Measurements from ENCODE around the gene DPYSL3.

DPYSL3 gene

GRCh38 chr5:147403651-147404640, 105.9 kb downstream of the DPYSL3 start:
- DNase-seq (ENCODE audit: low spot score) = no peak

GRCh38 chr5:147400881-147401280, 109.0 kb downstream of the DPYSL3 start:
- no peak for DNase-seq (ENCODE audit: low spot score)

DNA sequence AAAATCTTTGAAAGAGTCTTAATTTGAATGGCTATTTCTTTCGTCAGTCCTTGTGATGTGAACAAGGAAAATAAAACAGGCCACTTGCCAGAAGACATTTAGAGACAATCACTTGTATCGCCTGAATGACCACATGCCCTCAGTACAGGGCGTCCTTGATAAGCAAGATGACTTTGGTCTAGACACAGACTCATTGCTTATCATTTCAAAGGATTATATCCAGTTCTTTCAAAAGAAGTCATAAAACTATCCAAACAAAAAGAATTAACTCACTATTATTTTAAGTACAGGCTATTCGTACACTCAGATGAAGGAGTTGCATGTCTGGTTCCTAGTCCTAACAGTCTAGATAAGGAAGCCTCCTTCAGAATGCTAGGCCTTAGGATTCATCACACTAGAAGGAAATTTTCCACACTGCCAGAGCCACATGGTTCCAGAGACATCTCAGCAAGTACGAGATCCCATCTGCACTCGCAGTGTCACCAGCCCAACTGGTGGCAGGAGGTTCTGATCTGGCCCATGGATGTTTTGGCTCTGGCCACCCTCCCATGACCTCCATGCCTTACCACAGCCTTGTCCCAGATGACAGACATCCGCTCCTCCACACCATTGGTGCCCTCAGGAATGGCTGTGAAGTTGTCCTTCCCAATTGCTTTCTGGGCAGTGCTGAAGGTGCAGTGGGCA, 109.6 kb downstream of the DPYSL3 start:
- DNase-seq (ENCODE audit: low spot score) = no peak

- no peak for DNase-seq (ENCODE audit: low spot score)
Measured at GRCh38 chr5:147398860-147399259, 111.0 kb downstream of the DPYSL3 start.

DNA sequence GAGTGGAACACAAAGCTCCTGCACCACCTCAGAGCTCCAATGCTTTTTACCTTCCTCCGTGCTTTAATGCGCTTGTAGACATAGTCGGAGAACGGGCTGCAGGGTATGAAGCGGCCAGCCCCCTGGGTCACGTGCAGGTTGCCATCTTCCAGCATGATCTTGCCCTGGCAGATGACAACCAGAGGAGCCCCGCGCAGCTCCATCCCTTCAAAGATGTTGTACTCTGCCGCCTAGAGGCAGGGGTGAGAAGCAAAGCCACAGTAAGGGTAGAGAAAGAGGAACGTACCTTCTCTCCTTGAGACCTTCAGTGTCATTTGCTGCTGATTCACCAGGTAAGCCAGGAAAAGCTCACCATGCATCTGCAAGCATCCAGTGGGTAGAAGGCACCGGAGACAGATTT, 112.3 kb downstream of the DPYSL3 start:
- DNase-seq (ENCODE audit: low spot score) = no peak

DNA sequence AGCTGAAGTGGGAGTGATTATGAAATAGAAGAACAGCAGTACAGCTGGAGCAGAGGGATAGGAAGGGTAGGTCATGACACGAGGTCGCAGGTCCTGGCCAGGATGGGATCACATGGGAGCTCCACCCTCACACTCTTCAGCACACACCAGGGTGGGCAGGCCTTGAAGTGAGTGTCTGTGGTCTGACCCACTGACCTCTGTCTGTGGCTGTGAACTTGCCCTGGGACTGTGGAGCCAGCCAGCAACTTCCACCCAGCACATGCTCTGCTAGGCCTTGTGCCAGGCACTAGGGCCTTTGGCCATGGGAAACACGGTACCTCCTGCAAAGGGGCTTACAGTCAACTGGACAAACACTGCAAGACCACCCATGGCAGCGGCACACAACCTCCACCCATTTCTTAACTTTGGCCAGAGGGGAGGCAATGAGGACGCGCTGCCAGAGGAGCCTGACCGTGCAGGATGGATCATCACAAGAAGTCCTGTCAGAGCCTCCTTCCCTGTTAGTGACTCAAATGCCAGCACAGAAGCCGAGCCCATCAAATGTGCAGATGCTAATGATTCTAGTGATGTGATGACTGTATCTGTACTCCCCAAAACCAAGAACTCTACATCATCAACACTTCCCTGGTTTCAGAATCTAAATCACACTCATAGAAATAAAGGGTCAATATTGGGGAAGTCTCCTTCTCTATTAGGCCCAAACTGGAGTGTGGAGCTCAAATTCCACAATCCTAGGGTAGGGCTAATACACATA, 113.6 kb downstream of the DPYSL3 start:
- DNase-seq (ENCODE audit: low spot score) = no peak

DNA sequence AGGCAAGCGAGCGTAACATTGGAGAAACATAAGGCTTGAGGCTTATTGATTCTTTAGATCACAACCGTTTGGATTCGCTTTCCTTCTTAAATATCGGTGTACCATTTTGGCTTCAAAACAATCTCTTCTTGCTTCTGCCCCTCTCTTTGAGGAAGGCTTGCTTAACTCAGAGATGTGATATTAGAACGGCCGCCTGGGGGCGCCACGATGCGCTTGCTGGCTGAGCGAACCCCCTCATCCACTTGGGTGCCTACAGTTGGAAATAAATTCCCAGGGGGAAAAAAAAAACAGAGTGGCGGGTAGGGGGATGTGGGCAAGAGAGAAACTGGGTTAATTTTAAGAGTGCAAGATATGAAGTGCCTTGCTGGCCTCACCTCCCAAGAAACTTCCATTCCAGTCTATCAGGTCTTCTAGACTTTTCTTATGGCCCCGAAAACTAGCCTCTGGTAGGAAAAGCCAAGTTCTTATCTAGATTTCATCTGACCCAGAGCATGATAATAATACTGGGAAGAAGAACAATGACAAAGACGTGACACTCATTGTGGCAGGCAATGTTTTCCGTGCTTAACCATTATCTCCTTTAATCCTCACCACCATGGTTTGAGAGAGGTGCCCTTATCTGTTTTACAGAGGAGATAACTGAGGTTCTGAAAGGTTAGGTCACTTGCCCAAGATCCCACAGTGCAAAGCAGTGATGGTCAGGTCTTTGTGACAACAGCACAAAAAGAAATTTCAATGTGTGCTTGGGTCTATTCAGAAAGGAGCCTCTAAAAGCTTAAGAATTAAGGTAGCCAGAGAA, 115.8 kb downstream of the DPYSL3 start:
- no peak for DNase-seq (ENCODE audit: low spot score)

- DNase-seq (ENCODE audit: low spot score) = no peak
Measured at GRCh38 chr5:147391781-147392180, 118.1 kb downstream of the DPYSL3 start.

DNA sequence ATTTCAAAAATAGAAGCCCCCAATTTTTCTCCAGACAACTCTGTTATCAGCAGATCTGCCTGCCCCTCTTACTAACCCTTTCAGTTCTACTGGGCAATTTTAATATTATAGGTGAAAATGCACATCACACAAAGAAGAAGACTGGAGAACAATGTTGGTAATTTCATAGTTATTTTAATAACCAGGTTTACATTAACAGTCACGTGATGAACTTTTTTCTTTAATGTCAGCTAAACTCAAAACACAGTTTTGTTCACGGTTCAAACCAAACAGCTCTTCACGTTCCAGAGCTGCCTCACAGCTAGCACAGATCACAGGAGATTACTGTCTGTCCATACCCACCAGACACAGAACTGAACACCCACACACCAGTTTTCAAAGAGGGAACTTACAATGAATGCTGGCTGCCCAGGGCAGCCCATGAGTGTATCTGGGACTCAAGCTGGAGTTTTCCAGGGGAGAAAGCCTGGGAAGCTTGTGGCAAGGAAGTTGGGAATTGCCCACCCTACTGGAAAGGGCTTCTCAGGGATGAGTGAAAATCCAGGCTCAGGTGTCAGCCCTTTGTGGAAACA, 119.1 kb downstream of the DPYSL3 start:
- no peak for DNase-seq (ENCODE audit: low spot score)

- DNase-seq (ENCODE audit: low spot score) = no peak
Measured at GRCh38 chr5:147388184-147389108, 121.4 kb downstream of the DPYSL3 start.

DNA sequence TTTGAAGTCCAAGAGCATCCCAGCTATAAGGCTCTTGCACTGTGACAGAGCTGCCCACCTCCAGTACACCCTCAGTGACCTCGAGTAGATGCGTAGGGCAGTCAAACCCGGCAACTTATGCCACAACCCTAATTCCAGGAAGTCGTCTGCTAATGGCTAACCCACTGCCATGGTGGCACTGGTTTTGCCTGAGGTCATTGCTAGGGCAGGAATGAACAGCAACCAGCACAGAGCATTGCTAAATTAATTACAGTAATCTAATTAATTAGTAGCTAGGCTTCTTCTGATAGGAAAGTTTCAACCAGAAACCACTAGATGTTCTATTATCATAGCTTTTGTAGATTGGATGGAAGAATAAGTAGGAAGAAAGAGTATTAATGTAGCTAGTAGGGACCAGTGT, 122.8 kb downstream of the DPYSL3 start:
- DNase-seq (ENCODE audit: low spot score) = no peak

DNA sequence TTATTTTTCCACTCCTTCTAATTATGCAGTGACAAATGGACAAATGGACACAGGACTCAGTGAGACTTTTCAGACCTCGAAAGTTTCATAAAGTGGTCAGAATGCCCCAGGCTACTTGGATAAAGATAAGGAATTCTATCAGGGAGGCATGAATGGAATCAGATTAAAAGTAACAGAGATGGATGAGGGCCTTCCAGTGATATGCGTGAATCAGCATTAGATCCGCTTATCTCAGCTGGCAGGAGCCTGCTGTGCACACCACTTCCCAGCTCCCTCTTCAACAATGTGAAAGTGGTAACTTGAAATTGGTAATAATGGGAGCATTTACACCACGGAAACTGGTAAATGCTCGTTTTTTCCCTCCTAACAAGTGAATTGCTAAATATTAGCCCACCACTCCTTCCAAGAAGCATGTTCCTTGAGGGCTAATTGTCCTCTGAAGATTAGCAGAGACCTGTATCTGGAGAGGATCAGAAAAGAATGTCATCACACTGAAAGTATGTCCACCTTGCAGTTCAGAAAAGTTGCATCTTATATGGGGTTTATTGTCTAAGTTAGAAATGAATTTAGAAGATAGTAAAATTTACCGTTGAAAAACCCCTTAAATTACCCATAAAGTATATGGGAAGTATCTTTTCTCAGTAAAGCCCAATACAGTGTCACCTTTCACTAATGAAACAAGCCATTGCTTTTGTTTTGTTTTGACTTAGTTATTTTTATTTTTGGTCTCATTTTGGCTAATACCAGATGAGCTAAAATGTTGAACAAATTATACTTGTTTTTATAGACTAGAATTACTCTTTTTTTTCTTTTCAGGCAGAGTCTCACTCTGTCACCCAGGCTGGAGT, 125.3 kb downstream of the DPYSL3 start:
- DNase-seq (ENCODE audit: low spot score) = no peak

- DNase-seq (ENCODE audit: low spot score) = no peak
Measured at GRCh38 chr5:147382776-147383175, 127.1 kb downstream of the DPYSL3 start.

GRCh38 chr5:147381555-147381954, 128.3 kb downstream of the DPYSL3 start:
- DNase-seq (ENCODE audit: low spot score) = no peak

DNA sequence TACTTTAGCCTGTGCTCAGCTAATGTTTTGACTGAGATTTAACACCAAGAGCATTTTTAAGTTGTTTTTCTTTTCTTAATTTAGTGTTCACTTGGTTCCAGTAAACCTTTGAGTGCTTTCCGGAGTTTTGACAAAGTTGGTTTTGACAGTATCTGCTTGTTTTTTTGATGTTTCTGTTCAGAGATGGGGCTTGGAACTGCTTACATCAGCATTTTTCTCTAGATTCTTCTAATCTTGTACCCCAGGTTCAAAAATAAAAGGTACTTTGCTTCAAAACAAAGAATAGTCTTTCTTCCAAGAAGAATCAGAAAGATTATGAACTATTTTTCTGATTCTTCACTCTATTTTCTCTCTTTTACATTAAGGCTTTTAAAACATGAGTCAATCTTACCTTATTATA, 132.2 kb downstream of the DPYSL3 start:
- DNase-seq (ENCODE audit: low spot score) = no peak

DNA sequence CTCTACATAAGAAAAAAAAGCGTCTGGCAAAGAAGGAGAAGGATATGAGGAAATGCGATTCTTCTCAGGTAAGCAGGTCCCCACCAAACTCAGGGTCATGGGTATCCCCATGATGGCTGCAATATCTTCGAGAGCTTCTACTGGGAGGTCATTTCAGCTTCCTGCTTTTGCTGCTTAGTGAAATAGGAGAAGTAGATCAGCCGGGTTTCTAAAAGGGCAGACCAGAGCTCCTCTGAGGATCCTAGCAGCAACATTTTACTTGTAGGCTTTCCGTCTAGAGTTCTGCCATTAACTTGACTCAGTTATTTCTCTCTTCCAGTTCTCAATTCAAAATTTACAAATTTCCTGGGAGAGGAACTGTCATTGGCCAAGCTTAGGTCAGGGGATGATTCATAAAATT, 134.7 kb downstream of the DPYSL3 start:
- DNase-seq (ENCODE audit: low spot score) = no peak

DNA sequence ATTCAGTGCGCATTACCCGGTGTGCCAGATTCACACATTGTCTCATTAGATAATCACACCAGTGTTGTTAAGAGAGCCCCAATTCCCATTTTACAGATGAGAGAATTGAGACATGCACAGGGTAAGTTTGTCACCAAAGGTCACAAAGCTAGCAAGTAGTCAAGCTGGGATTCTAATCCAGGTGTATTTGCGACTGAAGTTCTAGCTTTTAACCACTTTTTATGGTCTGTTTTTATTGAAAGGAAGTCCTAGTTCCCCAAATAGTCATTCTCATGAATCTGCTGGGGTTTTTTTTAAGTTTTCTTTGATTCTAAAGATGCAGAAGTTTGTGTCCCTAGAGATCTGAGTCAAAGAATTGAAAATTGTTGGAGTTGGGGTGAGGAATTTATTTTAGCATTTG, 136.5 kb downstream of the DPYSL3 start:
- DNase-seq (ENCODE audit: low spot score) = no peak

DNA sequence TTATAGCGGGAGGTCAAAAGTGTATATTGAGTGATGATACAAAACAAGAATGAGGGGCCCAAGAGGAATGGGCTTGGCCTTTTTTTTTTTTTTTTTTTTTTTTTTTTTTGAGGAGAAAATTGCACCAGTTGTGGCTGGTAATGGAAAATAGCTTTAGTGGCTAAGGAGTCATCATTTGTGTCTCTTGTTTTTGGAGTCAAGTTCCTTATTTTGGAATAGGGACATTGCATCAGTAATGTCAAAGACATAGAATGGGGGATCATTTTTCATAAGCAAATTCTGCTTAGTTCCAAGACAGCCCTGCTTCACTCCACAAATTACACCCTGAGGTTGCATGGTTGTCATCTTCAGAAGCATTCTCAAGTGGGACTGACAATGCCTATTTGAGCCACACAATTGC, 137.7 kb downstream of the DPYSL3 start:
- no peak for DNase-seq (ENCODE audit: low spot score)

DNA sequence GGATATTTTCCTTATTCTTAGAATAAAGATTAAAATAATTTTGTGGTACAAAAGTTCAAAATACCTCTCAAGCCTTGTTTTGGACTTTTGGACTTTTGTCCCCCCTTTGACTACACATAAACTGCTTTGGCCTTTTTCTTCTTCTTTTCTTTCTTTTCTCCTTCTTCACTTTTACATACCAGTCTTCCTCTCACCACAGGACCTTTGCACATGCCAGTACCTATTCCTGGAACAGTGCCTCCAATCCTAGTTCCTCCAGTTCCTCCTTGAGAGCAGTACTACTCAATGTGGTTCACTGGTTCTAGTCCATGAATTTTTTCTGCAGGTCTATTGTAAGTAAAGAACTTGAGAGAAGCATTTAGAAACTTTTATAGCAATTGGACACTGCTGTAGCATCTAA, 138.6 kb downstream of the DPYSL3 start:
- no peak for DNase-seq (ENCODE audit: low spot score)
